ENCODE results near the gene UGT1A6. TPM values are rescaled to one million over a fixed set of nuclear protein-coding genes. Genes with fewer than 3 reads are reported as not detected.
"Not testable (repeated sequence)": the region's sequence is repeated elsewhere in the genome, so short reads cannot be mapped to it uniquely, and the experiment has no call there.

UGT1A6 gene
- total RNA-seq, 2 experiments from 2014 or later = not detected

- H3K36me3 Mint-ChIP-seq (ENCODE audit: low read depth) = no peaks in the 10 kb centered on the region
- ATAC-seq = no peak
- no peaks in the 10 kb centered on the region for H3K4me1 Mint-ChIP-seq (ENCODE audit: low read depth)
- ChIA-PET POLR2A (no interaction called here), CTCF (no interaction called here)
- peaks cover 20% of the 10 kb centered on the region for H3K27me3 Mint-ChIP-seq (ENCODE audit: low read depth)
- no peak overlapping the region for H3K27ac Mint-ChIP-seq
- no peak for DNase-seq
- H3K4me3 Mint-ChIP-seq = no peak overlapping the region
- H3K9me3 Mint-ChIP-seq (ENCODE audit: insufficient read depth) = peaks cover 6% of the 10 kb centered on the region
These were observed 52.5 kb downstream of the UGT1A6 start for GRCh38 chr2:233745073-233745755.

GRCh38 chr2:233745838-233746237 lies 53.1 kb downstream of the UGT1A6 start:
- POLR2A ChIA-PET; ATAC-seq; H3K4me1 Mint-ChIP-seq (ENCODE audit: low read depth); H3K4me3 Mint-ChIP-seq; H3K27ac Mint-ChIP-seq; H3K36me3 Mint-ChIP-seq (ENCODE audit: low read depth); H3K9me3 Mint-ChIP-seq (ENCODE audit: insufficient read depth); DNase-seq; CTCF ChIA-PET: not testable (repeated sequence)
- peaks cover 18% of the 10 kb centered on the region for H3K27me3 Mint-ChIP-seq (ENCODE audit: low read depth)

GRCh38 chr2:233746475-233747282 lies 54.0 kb downstream of the UGT1A6 start:
- Mint-ChIP-seq H3K27me3 (ENCODE audit: low read depth) (peaks cover 10% of the 10 kb centered on the region), H3K4me1 (ENCODE audit: low read depth) (no peaks in the 10 kb centered on the region), H3K27ac (no peak overlapping the region), H3K4me3 (no peak overlapping the region), H3K9me3 (ENCODE audit: insufficient read depth) (peaks cover 8% of the 10 kb centered on the region), H3K36me3 (ENCODE audit: low read depth) (no peaks in the 10 kb centered on the region)
- POLR2A ChIA-PET = no interaction called here
- no peak for ATAC-seq
- no peak for DNase-seq
- CTCF ChIA-PET = no interaction called here

GRCh38 chr2:233747283-233747544 lies 54.5 kb downstream of the UGT1A6 start:
- DNase-seq (no peak), ATAC-seq (no peak)
- no peaks in the 10 kb centered on the region for H3K4me1 Mint-ChIP-seq (ENCODE audit: low read depth)
- H3K36me3 Mint-ChIP-seq (ENCODE audit: low read depth) = no peaks in the 10 kb centered on the region
- peaks cover 10% of the 10 kb centered on the region for H3K9me3 Mint-ChIP-seq (ENCODE audit: insufficient read depth)
- ChIA-PET CTCF (no interaction called here), POLR2A (no interaction called here)
- H3K27ac Mint-ChIP-seq = no peak overlapping the region
- H3K27me3 Mint-ChIP-seq (ENCODE audit: low read depth) = peaks cover 10% of the 10 kb centered on the region
- H3K4me3 Mint-ChIP-seq = no peak overlapping the region

- H3K27me3 Mint-ChIP-seq (ENCODE audit: low read depth); H3K36me3 Mint-ChIP-seq (ENCODE audit: low read depth); CTCF ChIA-PET; DNase-seq; H3K4me3 Mint-ChIP-seq; ATAC-seq; H3K27ac Mint-ChIP-seq; POLR2A ChIA-PET; H3K4me1 Mint-ChIP-seq (ENCODE audit: low read depth): not testable (repeated sequence)
- peaks cover 10% of the 10 kb centered on the region for H3K9me3 Mint-ChIP-seq (ENCODE audit: insufficient read depth)
These were observed 58.0 kb downstream of the UGT1A6 start for GRCh38 chr2:233750689-233751088.

- POLR2A ChIA-PET; ATAC-seq; CTCF ChIA-PET; H3K27me3 Mint-ChIP-seq (ENCODE audit: low read depth); H3K27ac Mint-ChIP-seq; H3K4me1 Mint-ChIP-seq (ENCODE audit: low read depth); H3K36me3 Mint-ChIP-seq (ENCODE audit: low read depth); DNase-seq; H3K4me3 Mint-ChIP-seq: not testable (repeated sequence)
- peaks cover 10% of the 10 kb centered on the region for H3K9me3 Mint-ChIP-seq (ENCODE audit: insufficient read depth)
These were observed 58.7 kb downstream of the UGT1A6 start for GRCh38 chr2:233751212-233752009.

- H3K27ac Mint-ChIP-seq = no peak overlapping the region
- no peaks in the 10 kb centered on the region for H3K27me3 Mint-ChIP-seq (ENCODE audit: low read depth)
- H3K4me3 Mint-ChIP-seq = no peak overlapping the region
- POLR2A ChIA-PET = no interaction called here
- H3K36me3 Mint-ChIP-seq (ENCODE audit: low read depth) = no peaks in the 10 kb centered on the region
- no peaks in the 10 kb centered on the region for H3K4me1 Mint-ChIP-seq (ENCODE audit: low read depth)
- peaks cover 6% of the 10 kb centered on the region for H3K9me3 Mint-ChIP-seq (ENCODE audit: insufficient read depth)
- CTCF ChIA-PET = no interaction called here
- ATAC-seq = no peak
- no peak for DNase-seq
These were observed 62.4 kb downstream of the UGT1A6 start for GRCh38 chr2:233754872-233755611.

- ATAC-seq = no peak
- peaks cover 3% of the 10 kb centered on the region for H3K9me3 Mint-ChIP-seq (ENCODE audit: insufficient read depth)
- no peak overlapping the region for H3K27ac Mint-ChIP-seq
- CTCF ChIA-PET = no interaction called here
- POLR2A ChIA-PET = no interaction called here
- no peaks in the 10 kb centered on the region for H3K36me3 Mint-ChIP-seq (ENCODE audit: low read depth)
- no peak overlapping the region for H3K4me3 Mint-ChIP-seq
- H3K4me1 Mint-ChIP-seq (ENCODE audit: low read depth) = no peaks in the 10 kb centered on the region
- DNase-seq = no peak
- H3K27me3 Mint-ChIP-seq (ENCODE audit: low read depth) = no peaks in the 10 kb centered on the region
These were observed 63.9 kb downstream of the UGT1A6 start for GRCh38 chr2:233756429-233757081.

- POLR2A ChIA-PET = no interaction called here
- H3K9me3 Mint-ChIP-seq (ENCODE audit: insufficient read depth) = no peaks in the 10 kb centered on the region
- H3K27ac Mint-ChIP-seq = no peak overlapping the region
- no peaks in the 10 kb centered on the region for H3K4me1 Mint-ChIP-seq (ENCODE audit: low read depth)
- CTCF ChIA-PET = no interaction called here
- peaks cover 2% of the 10 kb centered on the region for H3K27me3 Mint-ChIP-seq (ENCODE audit: low read depth)
- DNase-seq (no peak), ATAC-seq (no peak)
- no peaks in the 10 kb centered on the region for H3K36me3 Mint-ChIP-seq (ENCODE audit: low read depth)
- no peak overlapping the region for H3K4me3 Mint-ChIP-seq
These were observed 65.5 kb downstream of the UGT1A6 start for GRCh38 chr2:233758141-233758540.

GRCh38 chr2:233758849-233759248 lies 66.2 kb downstream of the UGT1A6 start:
- Mint-ChIP-seq H3K4me1 (ENCODE audit: low read depth) (no peaks in the 10 kb centered on the region), H3K27me3 (ENCODE audit: low read depth) (peaks cover 10% of the 10 kb centered on the region), H3K27ac (no peak overlapping the region), H3K4me3 (no peak overlapping the region), H3K9me3 (ENCODE audit: insufficient read depth) (no peaks in the 10 kb centered on the region), H3K36me3 (ENCODE audit: low read depth) (no peaks in the 10 kb centered on the region)
- POLR2A ChIA-PET = interaction anchor here (0.7 kb wide), 1 partner anchor 1613 kb away, joined by 3 read pairs; no protein-coding TSS in a partner anchor
- ATAC-seq (no peak), DNase-seq (no peak)
- CTCF ChIA-PET = no interaction called here

- Mint-ChIP-seq H3K27ac (no peak within 1 kb of the TSS), H3K4me1 (ENCODE audit: low read depth) (no peaks in the 10 kb centered on the region), H3K27me3 (ENCODE audit: low read depth) (peaks cover 16% of the 10 kb centered on the region), H3K4me3 (no peak within 1 kb of the TSS), H3K9me3 (ENCODE audit: insufficient read depth) (no peaks in the 10 kb centered on the region), H3K36me3 (ENCODE audit: low read depth) (no peaks in the 10 kb centered on the region)
- DNase-seq = no peak
- ATAC-seq = no peak
- ChIA-PET CTCF (no interaction called here), POLR2A (no interaction called here)
These were observed 67.4 kb downstream of the UGT1A6 start, which contains the start of gene UGT1A1 for GRCh38 chr2:233760043-233760442. Gene UGT1A1, plus strand, starts transcription at chr2:233760270. Its CDS starts 18 bp downstream, at chr2:233760288.

All from activated CD8-positive, alpha-beta T cell treated with anti-CD3 and anti-CD28 coated beads, Interleukin-2, amount 10 ng/mL, durations not matched to agents 7 days and 5 days (primary cell).